C4-2B (cell line): ENCODE measurements around the gene SYT1.

Source experiments
- H3K27ac ChIP-seq: fragments of 450-650 bp; 2 replicates; pipeline ENCODE4 v1.5.1; 2017
- ZFX ChIP-seq: fragments of 450-650 bp; IDR thresholded peaks from 2 replicates; pipeline ENCODE4 v1.6.1; 2017
- TF ChIP-seq, protein P1 (sequence below): fragments of 450-650 bp; conservative IDR thresholded peaks from 2 replicates; pipeline ENCODE4 v1.5.1; 2017; ENCODE audit warnings: mild to moderate bottlenecking

Gene SYT1

DNA sequence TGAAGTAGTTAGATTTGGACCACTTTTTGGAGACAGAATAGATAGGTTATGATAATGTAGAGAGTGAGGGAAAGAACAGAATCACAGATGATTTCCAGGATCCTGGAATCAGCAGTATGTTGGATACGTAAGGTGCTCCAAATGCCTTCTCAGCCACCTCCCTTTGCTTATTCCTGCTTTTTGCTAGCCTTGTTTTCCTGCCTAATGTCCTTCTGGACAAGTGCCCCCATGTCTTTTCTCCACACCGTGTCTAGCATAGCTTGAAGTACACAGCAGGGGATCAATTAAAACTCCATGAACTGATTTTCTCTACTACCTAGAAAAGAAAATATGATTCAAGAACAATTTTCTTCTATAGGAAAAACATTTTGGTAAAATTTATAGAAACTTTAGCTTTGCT is 144.0 kb downstream of the SYT1 start:
- no peak overlapping the region for H3K27ac ChIP-seq
- TF ChIP-seq ZFX, result no peak
- TF ChIP-seq, protein P1, sequence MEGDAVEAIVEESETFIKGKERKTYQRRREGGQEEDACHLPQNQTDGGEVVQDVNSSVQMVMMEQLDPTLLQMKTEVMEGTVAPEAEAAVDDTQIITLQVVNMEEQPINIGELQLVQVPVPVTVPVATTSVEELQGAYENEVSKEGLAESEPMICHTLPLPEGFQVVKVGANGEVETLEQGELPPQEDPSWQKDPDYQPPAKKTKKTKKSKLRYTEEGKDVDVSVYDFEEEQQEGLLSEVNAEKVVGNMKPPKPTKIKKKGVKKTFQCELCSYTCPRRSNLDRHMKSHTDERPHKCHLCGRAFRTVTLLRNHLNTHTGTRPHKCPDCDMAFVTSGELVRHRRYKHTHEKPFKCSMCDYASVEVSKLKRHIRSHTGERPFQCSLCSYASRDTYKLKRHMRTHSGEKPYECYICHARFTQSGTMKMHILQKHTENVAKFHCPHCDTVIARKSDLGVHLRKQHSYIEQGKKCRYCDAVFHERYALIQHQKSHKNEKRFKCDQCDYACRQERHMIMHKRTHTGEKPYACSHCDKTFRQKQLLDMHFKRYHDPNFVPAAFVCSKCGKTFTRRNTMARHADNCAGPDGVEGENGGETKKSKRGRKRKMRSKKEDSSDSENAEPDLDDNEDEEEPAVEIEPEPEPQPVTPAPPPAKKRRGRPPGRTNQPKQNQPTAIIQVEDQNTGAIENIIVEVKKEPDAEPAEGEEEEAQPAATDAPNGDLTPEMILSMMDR, result no peak

DNA sequence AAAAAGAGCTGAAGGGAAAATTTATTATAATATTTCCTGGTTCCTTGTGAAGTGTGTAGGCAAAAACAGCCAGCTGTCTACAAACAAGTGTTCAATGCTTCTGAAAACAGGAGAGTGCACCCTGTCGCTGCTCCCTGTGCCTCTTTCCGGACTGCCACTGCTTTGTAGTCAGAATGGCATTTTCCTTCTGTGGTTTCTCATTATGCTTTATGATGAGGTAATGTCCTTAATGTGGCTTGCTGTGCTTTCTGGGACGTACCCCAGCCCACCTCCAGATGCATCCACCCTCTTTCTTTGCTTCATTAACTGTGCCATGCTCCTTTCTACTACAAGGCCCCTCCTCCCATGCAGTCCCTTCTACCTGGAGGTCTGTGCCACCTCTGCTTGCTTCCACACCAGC is 148.1 kb downstream of the SYT1 start:
- H3K27ac ChIP-seq, result no peak overlapping the region
- TF ChIP-seq ZFX, result no peak
- TF ChIP-seq, protein P1, result no peak

DNA sequence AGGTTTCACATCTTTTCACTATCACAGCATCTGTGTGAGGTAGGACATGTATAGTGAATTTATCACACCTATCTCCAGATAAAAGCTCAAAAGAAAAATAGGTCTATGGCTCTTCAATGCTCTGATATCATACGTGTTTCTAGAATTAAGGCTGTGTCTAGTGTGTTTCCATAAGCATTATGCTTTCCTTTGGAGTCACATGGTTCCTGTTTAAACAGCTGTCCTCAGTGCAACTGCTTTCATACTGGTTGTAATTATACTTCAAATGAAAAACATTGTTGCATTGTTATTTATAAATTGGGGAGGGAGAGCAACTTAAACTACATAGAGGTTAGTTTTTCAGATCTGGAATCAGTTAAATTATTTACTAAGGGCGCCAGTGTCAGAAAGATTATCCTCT is 151.6 kb downstream of the SYT1 start:
- no peak overlapping the region for H3K27ac ChIP-seq
- TF ChIP-seq ZFX, result no peak
- TF ChIP-seq, protein P1, result no peak

DNA sequence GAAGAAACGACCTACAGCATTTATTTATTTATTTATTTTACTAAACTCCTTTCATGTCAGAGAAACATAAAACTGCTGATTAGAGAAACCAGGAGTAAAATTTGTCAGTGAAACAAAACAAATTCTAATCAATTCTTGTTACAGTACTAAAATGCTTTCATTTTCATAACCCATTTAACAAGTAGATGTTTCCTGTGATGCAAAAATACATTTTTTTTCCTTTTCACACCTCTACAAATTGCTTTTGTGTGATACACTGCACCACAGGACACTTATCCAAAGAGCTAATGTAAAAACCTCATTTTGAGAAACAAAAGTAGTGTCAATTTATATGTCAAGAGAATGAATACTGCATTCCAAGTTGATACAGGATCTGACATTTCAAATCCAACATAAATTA is 155.1 kb downstream of the SYT1 start:
- TF ChIP-seq, protein P1, result no peak
- no peak for TF ChIP-seq ZFX
- H3K27ac ChIP-seq, result no peak overlapping the region

DNA sequence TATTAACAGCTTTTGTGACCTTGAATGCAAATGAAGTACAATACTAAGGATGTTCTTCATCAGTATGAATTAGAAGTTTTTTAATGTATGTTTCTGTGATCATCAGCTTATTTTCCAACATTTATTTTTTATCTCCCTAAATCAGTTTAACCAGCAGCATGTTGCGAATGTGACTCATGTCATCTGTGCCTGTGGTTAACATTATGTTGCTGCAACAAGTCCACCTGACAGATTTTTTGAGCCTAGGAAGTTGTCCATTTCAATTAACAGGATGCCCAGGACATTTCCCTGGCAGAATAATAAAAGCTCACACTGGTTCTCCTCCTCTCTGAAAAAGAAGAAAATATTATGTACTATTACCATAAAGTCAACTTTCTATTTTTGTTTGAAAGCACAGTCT is 155.5 kb downstream of the SYT1 start:
- TF ChIP-seq ZFX, result no peak
- TF ChIP-seq, protein P1, result no peak
- no peak overlapping the region for H3K27ac ChIP-seq

DNA sequence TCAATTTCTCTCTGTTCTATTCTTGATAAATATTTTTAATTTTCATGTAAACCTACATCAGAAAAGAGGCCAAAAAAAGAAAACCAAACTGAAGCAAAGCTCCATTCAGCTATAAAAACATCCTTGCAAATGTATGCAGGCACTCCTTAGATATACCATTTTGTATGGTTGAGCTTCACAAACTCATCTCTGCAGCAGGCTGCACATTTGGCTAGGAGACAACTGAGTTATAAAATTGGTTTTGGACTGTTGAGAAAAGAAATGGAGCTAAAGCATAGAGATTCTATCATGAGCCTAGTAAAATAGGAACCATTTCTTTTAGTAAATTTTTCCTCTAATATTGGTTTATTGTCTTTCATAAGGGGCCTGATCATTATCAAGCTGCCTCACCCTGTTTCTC is 156.4 kb downstream of the SYT1 start:
- TF ChIP-seq ZFX, result no peak
- TF ChIP-seq, protein P1, result no peak
- no peak overlapping the region for H3K27ac ChIP-seq

DNA sequence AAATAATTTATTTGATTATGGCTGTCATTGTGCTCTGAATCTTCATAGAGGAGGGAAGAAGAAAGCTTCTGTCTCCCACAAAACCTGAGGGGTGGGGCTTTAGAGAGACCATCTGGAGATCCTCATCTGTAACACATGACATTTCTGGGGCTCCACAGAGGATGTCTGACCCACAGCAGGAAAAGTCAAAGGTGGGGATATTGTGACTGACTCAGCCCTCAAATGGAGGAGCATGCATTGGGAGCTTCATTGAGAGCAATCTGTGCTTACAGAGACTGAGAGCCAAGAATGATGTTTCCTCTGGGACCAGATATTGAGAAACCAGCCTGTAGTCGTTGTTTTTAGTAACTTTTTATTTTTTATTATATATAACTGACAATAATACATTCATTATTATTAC is 158.7 kb downstream of the SYT1 start:
- no peak overlapping the region for H3K27ac ChIP-seq
- TF ChIP-seq, protein P1, result no peak
- TF ChIP-seq ZFX, result no peak
